ENCODE data around the gene TMEM117.

Gene TMEM117

DNA sequence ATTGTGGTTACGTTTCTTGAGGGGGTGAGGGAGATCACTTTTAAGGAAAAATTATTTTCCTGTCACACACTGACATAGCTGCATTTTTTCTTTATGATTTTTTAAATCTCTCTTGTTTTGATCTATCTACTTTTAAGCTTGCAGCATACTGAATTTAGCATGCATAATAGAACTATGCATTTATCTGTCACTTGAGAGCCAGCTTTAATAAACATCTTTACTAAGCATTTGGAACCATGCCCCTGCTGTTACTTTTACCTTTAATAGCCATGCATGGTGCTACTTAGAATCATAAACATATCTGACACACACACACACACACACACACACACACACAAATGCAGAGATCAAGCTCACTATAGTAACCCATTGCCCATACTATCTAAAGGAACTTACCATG lies 554.0 kb downstream of the TMEM117 start:
- DNase-seq: no peak

DNA sequence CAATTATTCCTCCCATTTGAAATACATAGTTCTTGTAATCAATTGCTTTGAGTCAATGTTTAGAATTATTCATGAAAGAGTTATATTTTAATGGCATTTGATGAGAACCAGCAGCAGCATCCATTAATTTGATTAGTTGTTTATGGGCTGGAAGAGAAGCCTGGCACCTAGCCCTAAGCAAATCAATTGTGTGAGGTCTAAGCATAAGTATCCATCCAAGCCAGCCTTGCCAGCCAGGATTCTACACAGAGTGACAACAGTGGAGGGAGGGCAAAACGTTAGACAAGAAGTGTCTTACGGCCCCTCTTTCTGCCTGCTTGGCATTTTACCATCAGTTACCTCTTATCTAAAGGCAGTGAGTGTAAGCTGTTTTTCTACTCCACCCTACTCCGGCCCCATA lies 561.8 kb downstream of the TMEM117 start:
- no peak for DNase-seq

DNA sequence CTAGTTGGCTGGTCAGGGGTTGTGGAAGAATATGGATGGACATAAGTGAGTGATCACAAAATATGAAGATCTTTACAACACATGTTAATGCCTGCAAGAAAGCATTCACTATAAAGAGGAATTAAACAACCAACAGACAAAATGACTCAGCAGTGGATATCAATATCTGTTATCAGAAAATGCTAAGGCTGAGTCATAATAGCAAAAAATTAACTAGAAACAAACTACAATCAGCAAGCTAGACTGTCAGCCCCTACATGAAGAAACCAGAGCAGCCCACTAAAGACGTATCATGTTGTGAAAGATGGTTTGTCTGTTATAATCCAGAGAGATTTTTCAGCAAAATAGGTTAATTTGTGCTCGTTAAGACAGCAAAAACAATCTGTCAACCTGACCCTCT lies 567.3 kb downstream of the TMEM117 start:
- DNase-seq: no peak

DNA sequence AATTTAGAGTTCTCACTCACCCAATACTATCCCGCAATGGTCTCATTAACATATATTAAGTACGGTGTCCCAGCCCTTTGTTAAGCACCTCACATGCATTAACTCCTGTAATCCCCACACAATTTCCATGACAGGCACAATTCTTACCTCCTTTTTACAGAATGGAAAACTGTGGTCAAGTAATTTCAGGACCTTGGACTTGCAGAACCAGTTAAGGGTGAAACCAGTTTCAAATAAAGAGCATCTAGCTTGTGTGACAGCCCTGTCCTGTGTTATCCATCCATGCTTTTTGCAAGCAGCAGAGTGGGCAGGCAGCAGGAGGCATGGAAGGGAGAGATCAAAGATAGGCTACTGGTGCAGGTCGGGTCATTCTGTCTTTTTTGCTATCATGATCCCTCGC lies 569.4 kb downstream of the TMEM117 start:
- no peak for DNase-seq

DNA sequence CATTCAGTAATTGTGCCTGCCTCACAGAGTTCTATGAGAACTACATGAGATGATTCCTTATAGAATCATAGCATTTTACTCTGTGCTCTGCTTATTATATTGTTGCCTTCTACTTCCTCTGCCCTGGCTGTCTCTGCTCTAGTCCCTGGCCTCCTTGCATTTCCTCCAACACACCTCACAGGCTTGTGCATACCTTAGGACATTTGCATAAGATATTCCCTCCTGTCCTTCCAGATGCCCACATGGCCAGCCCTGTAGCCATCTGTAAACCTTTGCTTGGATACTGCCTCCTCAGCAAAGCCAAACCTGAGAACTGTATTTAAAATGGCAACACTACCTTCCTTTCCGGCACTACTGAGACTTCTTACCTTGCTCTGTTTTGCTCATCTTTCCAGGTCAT lies 586.7 kb downstream of the TMEM117 start:
- no peak for DNase-seq

DNA sequence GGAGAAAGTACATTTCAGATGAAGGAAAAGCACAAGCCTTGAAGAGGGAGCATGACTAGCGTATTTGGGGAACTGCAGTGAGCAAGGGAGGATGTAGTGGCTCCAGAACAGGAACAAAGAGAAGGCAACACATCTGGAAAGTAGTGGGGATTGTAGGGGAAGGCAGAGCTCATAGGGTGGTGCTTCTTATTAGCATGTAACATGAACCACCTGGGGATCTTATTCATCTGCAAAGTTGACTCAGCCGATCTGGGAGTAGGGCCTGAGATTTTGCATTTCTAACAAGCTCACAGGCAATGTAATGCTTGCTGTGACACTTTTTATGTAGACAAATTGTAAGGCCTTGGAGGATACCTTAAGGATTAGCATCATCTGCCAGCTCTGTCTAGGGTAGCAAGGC lies 592.9 kb downstream of the TMEM117 start:
- DNase-seq: no peak

DNA sequence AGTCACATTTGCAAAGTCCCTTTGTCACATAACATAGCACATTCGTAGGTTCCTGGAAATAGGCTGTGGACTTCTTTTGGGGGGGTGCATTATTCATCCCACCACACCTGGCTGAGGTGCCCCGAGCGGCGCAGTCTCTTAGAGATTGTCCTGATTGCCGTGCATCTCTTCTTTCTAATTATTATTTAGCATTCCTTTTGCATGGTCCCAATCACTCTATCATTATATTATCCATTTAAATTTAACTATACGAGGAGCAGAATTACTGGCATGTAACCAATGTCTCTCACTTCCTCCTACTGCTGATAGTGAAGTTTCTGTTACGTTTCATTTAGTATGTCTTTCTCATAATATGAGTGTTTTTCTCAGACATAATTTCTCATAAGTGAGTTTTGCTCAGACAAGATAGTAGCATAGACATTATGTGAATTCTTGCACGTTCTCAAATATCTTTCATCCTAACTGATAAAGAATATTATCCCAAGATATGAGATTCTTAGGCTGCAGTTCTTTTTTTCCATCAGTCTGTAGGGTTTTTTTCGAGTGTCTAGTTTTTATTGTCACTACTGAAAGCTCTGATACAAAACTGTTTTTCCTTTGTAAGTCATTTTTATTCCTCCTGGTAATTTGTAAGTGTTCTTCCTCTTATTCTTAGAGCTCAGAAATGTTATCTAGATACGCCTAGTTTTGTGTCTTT lies 595.9 kb downstream of the TMEM117 start:
- DNase-seq: no peak

DNA sequence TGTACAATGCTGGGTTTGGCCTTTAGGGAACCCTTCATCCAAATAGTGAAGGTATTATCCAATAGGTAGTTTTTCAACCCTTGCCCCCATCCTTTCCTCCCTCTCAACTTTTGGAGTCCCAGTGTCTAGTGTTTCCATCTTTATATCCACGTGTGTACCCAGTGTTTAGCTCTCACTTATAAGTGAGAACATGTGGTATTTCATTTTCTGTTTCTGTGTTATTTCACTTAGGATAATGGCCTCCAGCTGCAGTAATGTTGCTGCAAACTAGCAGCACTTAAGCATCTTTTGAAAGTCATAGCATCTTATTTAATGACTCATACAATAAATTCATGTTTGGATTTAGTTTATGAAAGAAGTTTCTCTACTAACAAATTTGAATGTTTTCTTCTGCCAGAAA lies 597.8 kb downstream of the TMEM117 start:
- DNase-seq: no peak

DNA sequence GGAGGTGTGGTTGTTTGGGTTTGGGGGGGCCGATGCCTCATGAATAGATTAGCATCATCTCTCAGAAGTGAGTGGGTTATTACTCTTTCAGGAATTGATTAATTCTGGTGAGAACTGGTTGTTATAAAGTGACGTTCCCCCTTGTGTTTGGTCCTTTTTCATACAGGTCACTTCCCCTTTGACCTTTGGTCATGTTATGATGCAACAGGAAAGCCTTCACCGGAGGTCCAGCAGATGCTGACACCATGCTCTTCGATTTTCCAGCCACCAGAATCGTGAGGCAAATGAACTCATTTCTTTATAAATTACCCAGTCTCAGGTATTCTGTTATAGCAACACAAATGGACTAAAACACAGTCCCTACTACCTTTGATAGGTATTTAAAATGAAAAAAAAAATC lies 600.9 kb downstream of the TMEM117 start:
- no peak for DNase-seq
